Measurements from ENCODE around the gene POLR2F.

The POLR2F gene

GRCh38 chr22:37916311-37916710 lies 37.2 kb upstream of the POLR2F start:
- Histone ChIP-seq H4K8ac (ENCODE audit: low read depth, low read length) (peak overlapping the region; percentile 43), H3K4ac (ENCODE audit: low read length) (no peak overlapping the region), H3K18ac (ENCODE audit: low read length) (no peak overlapping the region), H3K23ac (ENCODE audit: low read depth, low read length, poor library complexity) (no peak overlapping the region), H4K91ac (ENCODE audit: low read depth, low read length, poor library complexity) (no peak overlapping the region), H3K4me1 (ENCODE audit: control insufficient read depth in 2 of 2, insufficient read depth in 1 of 2, low read depth in 1 of 2, low read length in 2 of 2) (peaks cover 1 to 4% of the 10 kb centered on the region in 2 donors), H3K4me3 (ENCODE audit: low read length in 2 of 2) (no peak overlapping the region), H3K9me3 (replicated peaks in 1 of 2; ENCODE audit: control insufficient read depth in 2 of 2, insufficient read depth in 1 of 2, low read depth in 1 of 2, low read length in 2 of 2) (no peaks in the 10 kb centered on the region), H3K79me1 (ENCODE audit: low read depth, low read length) (no peaks in the 10 kb centered on the region), H3K14ac (ENCODE audit: low read length) (no peak overlapping the region), H3K36me3 (replicated peaks in 1 of 2; ENCODE audit: control insufficient read depth in 2 of 2, insufficient read depth in 2 of 2, low read length in 2 of 2) (peaks cover 22 to 78% of the 10 kb centered on the region in 2 donors), H3K27me3 (ENCODE audit: control insufficient read depth in 3 of 3, insufficient read depth in 3 of 3, low read depth in 1 of 3, low read length in 3 of 3) (no peaks in the 10 kb centered on the region), H2BK12ac (ENCODE audit: low read length) (no peak overlapping the region), H2BK120ac (ENCODE audit: low read depth, low read length) (no peak overlapping the region), H3K4me2 (ENCODE audit: insufficient read depth, low read length, poor library complexity, severe bottlenecking) (no peak overlapping the region), H2AFZ (ENCODE audit: low read length) (no peak overlapping the region), H2BK5ac (ENCODE audit: low read length) (no peak overlapping the region), H3K27ac (replicated peaks; ENCODE audit: low read length) (no peak overlapping the region), H2AK5ac (ENCODE audit: low read depth, low read length) (no peak overlapping the region), H3K9ac (ENCODE audit: low read depth, low read length, poor library complexity) (no peak overlapping the region), H2BK15ac (ENCODE audit: low read length) (no peak overlapping the region)
- DNase-seq (ENCODE audit: low spot score): no peak
- no CpG with 5 or more reads among the region's 5 CpGs for WGBS, 2 donors (ENCODE audit: extremely low coverage in 2 of 2, insufficient read length in 2 of 2, insufficient replicate concordance in 1 of 2)

DNA sequence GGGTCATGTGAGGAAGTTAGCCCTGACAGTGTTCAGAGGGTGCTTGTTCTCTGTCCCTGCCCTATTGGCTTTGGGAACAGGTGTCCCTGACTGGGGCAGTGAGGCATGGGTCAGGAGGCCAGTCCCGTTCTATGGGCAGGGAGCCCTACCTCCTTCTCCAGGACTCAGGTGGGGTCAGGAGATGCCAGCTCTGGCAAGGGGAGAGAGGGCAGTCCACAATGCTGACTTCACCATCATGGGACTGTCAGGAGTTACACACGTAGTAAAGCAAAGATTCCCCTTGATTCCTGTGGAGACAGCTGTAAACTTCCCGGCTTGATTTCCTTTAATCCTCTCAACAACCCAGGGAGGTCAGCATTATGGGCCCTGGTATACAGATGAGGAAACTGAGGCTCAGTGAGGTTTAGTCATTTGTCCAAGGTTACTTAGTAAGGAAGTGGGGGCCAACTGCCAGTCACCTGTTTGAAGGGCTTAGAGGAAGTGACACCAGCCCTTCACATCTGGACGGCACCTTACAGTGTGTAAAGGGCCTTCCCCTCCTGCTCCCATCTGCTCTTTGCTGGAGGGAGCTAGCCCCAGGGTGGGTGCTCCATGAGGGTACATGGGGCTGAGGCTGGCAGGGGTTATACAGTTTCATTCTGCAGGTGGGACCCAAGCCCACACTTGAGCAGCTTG lies 35.5 kb upstream of the POLR2F start:
- no peak overlapping the region for H2AFZ ChIP-seq (ENCODE audit: low read length)
- no peak overlapping the region for H3K18ac ChIP-seq (ENCODE audit: low read length)
- no CpG with 5 or more reads among the region's 4 CpGs for WGBS, 2 donors (ENCODE audit: extremely low coverage in 2 of 2, insufficient read length in 2 of 2, insufficient replicate concordance in 1 of 2)
- no peak overlapping the region for H3K14ac ChIP-seq (ENCODE audit: low read length)
- H3K4me3 ChIP-seq (ENCODE audit: low read length in 2 of 2): no peak overlapping the region
- H3K23ac ChIP-seq (ENCODE audit: low read depth, low read length, poor library complexity): no peak overlapping the region
- H2BK120ac ChIP-seq (ENCODE audit: low read depth, low read length): no peak overlapping the region
- H2BK12ac ChIP-seq (ENCODE audit: low read length): no peak overlapping the region
- H3K36me3 ChIP-seq (replicated peaks in 1 of 2; ENCODE audit: control insufficient read depth in 2 of 2, insufficient read depth in 2 of 2, low read length in 2 of 2): peaks cover 22 to 75% of the 10 kb centered on the region in 2 donors
- no peak overlapping the region for H4K91ac ChIP-seq (ENCODE audit: low read depth, low read length, poor library complexity)
- H3K4ac ChIP-seq (ENCODE audit: low read length): no peak overlapping the region
- H3K79me1 ChIP-seq (ENCODE audit: low read depth, low read length): no peaks in the 10 kb centered on the region
- H2BK15ac ChIP-seq (ENCODE audit: low read length): no peak overlapping the region
- H3K9me3 ChIP-seq (replicated peaks in 1 of 2; ENCODE audit: control insufficient read depth in 2 of 2, insufficient read depth in 1 of 2, low read depth in 1 of 2, low read length in 2 of 2): no peaks in the 10 kb centered on the region
- H2BK5ac ChIP-seq (ENCODE audit: low read length): no peak overlapping the region
- no peak overlapping the region for H2AK5ac ChIP-seq (ENCODE audit: low read depth, low read length)
- H3K4me1 ChIP-seq (ENCODE audit: control insufficient read depth in 2 of 2, insufficient read depth in 1 of 2, low read depth in 1 of 2, low read length in 2 of 2): no peaks in the 10 kb centered on the region
- no peak overlapping the region for H3K9ac ChIP-seq (ENCODE audit: low read depth, low read length, poor library complexity)
- no peak for DNase-seq (ENCODE audit: low spot score)
- H3K27me3 ChIP-seq (ENCODE audit: control insufficient read depth in 3 of 3, insufficient read depth in 3 of 3, low read depth in 1 of 3, low read length in 3 of 3): no peaks in the 10 kb centered on the region
- H3K4me2 ChIP-seq (ENCODE audit: insufficient read depth, low read length, poor library complexity, severe bottlenecking): no peak overlapping the region
- H4K8ac ChIP-seq (ENCODE audit: low read depth, low read length): no peak overlapping the region
- H3K27ac ChIP-seq (replicated peaks; ENCODE audit: low read length): no peak overlapping the region

- H2AK5ac ChIP-seq (ENCODE audit: low read depth, low read length): no peak overlapping the region
- no peaks in the 10 kb centered on the region for H3K79me1 ChIP-seq (ENCODE audit: low read depth, low read length)
- H3K18ac ChIP-seq (ENCODE audit: low read length): no peak overlapping the region
- no peaks in the 10 kb centered on the region for H3K9me3 ChIP-seq (replicated peaks in 1 of 2; ENCODE audit: control insufficient read depth in 2 of 2, insufficient read depth in 1 of 2, low read depth in 1 of 2, low read length in 2 of 2)
- H3K4me3 ChIP-seq (ENCODE audit: low read length in 2 of 2): no peak overlapping the region
- no peak overlapping the region for H3K4ac ChIP-seq (ENCODE audit: low read length)
- H2BK5ac ChIP-seq (ENCODE audit: low read length): no peak overlapping the region
- H3K4me1 ChIP-seq (ENCODE audit: control insufficient read depth in 2 of 2, insufficient read depth in 1 of 2, low read depth in 1 of 2, low read length in 2 of 2): no peaks in the 10 kb centered on the region
- H3K9ac ChIP-seq (ENCODE audit: low read depth, low read length, poor library complexity): no peak overlapping the region
- H3K14ac ChIP-seq (ENCODE audit: low read length): no peak overlapping the region
- H3K27me3 ChIP-seq (ENCODE audit: control insufficient read depth in 3 of 3, insufficient read depth in 3 of 3, low read depth in 1 of 3, low read length in 3 of 3): no peaks in the 10 kb centered on the region
- no peak overlapping the region for H2AFZ ChIP-seq (ENCODE audit: low read length)
- no peak overlapping the region for H3K4me2 ChIP-seq (ENCODE audit: insufficient read depth, low read length, poor library complexity, severe bottlenecking)
- H3K23ac ChIP-seq (ENCODE audit: low read depth, low read length, poor library complexity): peak overlapping the region; percentile 91
- no peak for DNase-seq (ENCODE audit: low spot score)
- H4K91ac ChIP-seq (ENCODE audit: low read depth, low read length, poor library complexity): no peak overlapping the region
- H2BK12ac ChIP-seq (ENCODE audit: low read length): no peak overlapping the region
- H2BK120ac ChIP-seq (ENCODE audit: low read depth, low read length): no peak overlapping the region
- no peak overlapping the region for H2BK15ac ChIP-seq (ENCODE audit: low read length)
- H3K36me3 ChIP-seq (replicated peaks in 1 of 2; ENCODE audit: control insufficient read depth in 2 of 2, insufficient read depth in 2 of 2, low read length in 2 of 2): peaks cover 18 to 72% of the 10 kb centered on the region in 2 donors
- WGBS, 2 donors (ENCODE audit: extremely low coverage in 2 of 2, insufficient read length in 2 of 2, insufficient replicate concordance in 1 of 2): no CpG with 5 or more reads among the region's 25 CpGs
- H3K27ac ChIP-seq (replicated peaks; ENCODE audit: low read length): no peak overlapping the region
- peak overlapping the region; percentile 65 for H4K8ac ChIP-seq (ENCODE audit: low read depth, low read length)
These were observed 34.8 kb upstream of the POLR2F start for GRCh38 chr22:37918580-37919270.

GRCh38 chr22:37920126-37920525 lies 33.4 kb upstream of the POLR2F start:
- Histone ChIP-seq H2BK15ac (ENCODE audit: low read length) (no peak overlapping the region), H3K4me2 (ENCODE audit: insufficient read depth, low read length, poor library complexity, severe bottlenecking) (no peak overlapping the region), H3K27me3 (ENCODE audit: control insufficient read depth in 3 of 3, insufficient read depth in 3 of 3, low read depth in 1 of 3, low read length in 3 of 3) (no peaks in the 10 kb centered on the region), H3K27ac (replicated peaks; ENCODE audit: low read length) (no peak overlapping the region), H2BK12ac (ENCODE audit: low read length) (no peak overlapping the region), H2BK5ac (ENCODE audit: low read length) (no peak overlapping the region), H3K14ac (ENCODE audit: low read length) (no peak overlapping the region), H3K18ac (ENCODE audit: low read length) (no peak overlapping the region), H3K4me1 (ENCODE audit: control insufficient read depth in 2 of 2, insufficient read depth in 1 of 2, low read depth in 1 of 2, low read length in 2 of 2) (no peaks in the 10 kb centered on the region), H2AFZ (ENCODE audit: low read length) (no peak overlapping the region), H3K79me1 (ENCODE audit: low read depth, low read length) (no peaks in the 10 kb centered on the region), H2BK120ac (ENCODE audit: low read depth, low read length) (no peak overlapping the region), H3K36me3 (replicated peaks in 1 of 2; ENCODE audit: control insufficient read depth in 2 of 2, insufficient read depth in 2 of 2, low read length in 2 of 2) (peaks cover 20 to 71% of the 10 kb centered on the region in 2 donors), H2AK5ac (ENCODE audit: low read depth, low read length) (no peak overlapping the region), H3K4ac (ENCODE audit: low read length) (no peak overlapping the region), H3K9ac (ENCODE audit: low read depth, low read length, poor library complexity) (no peak overlapping the region), H3K4me3 (ENCODE audit: low read length in 2 of 2) (no peak overlapping the region), H4K8ac (ENCODE audit: low read depth, low read length) (no peak overlapping the region), H3K23ac (ENCODE audit: low read depth, low read length, poor library complexity) (no peak overlapping the region), H3K9me3 (replicated peaks in 1 of 2; ENCODE audit: control insufficient read depth in 2 of 2, insufficient read depth in 1 of 2, low read depth in 1 of 2, low read length in 2 of 2) (no peaks in the 10 kb centered on the region), H4K91ac (ENCODE audit: low read depth, low read length, poor library complexity) (no peak overlapping the region)
- no CpG with 5 or more reads among the region's 5 CpGs for WGBS, 2 donors (ENCODE audit: extremely low coverage in 2 of 2, insufficient read length in 2 of 2, insufficient replicate concordance in 1 of 2)
- DNase-seq (ENCODE audit: low spot score): no peak

Measured in neuronal stem cell (in vitro differentiated cells).